GM19438 (cell line): ENCODE results near the gene FLYWCH2.
A peak's percentile ranks its signal among the peaks of the same experiment; 100 is the strongest.

Experiments used
- ATAC-seq: cut with Tn5 transposase; IDR thresholded peaks from one replicate; pipeline ENCODE4 v1.9.1; 2021; ENCODE audit warnings: low read depth; ENCODE audit not compliant: unreplicated experiment

Gene FLYWCH2

DNA sequence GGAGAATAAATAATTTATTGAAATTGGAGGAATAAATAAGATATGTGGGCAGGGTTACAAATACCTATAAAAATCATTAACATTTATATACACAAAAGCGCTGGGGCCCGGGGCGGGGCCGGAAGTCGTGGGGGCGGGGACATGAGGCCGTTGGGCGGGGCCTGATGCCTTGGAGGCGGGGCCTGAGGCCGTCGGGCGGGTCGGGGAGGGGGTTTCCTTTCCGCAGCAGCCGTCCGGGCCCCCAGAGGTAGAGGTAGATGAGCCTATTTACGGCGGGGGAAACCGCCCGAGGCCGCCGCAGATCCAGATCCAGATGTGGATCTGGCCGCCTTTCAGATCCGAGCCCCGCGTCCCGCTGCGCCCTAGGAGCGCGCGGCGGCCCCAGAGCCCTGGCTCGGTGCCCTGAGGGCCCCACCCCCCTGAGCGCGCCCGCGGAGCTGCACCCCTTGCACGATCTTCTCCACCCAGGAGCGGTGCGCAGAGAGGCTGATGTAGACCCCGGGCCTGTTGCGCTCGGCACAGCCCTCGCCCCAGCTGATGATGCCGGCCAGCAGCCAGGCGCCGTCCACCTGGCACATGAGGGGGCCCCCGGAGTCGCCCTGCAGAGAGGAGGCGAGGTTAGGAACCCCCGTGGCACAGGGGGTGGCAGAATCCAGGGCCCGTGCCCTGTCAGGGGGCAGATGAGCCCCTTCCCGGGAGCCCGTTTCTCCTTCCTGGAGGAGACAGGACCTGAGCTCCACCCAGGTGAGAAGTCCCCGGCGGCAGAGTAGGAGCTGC, 30.1 kb upstream of the FLYWCH2 start:
- no peak for ATAC-seq

GRCh38 chr16:2853531-2854073, 29.4 kb upstream of the FLYWCH2 start:
- ATAC-seq: no peak

DNA sequence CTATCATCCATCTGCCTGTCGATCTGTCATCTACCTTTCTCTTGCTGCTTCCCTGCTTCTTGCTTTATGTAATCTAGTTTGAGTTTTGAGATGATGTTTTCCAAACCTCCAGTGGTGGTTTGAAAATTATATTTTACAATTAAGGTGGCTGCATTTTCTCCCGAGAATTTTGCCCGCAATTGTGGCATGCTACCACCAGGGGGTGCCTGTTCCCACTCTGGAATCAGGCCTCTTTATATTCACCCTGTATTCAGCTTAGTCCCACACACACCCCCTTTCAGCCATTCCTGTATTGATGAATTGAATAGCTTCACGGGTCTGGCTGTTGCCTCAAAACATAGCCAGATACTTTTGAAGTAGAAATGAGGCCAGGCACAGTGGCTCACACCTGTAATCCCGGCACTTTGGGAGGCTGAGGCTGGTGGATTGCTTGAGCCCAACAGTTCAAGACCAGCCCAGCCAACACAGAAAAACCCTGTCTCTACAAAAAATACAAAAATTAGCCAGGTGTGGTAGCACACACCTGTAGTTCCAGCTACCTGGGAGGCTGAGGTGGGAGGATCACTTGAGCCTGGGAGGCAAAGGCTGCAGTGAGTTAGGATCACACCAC, 28.2 kb upstream of the FLYWCH2 start:
- ATAC-seq: no peak

GRCh38 chr16:2855536-2855935, 27.5 kb upstream of the FLYWCH2 start:
- no peak for ATAC-seq

DNA sequence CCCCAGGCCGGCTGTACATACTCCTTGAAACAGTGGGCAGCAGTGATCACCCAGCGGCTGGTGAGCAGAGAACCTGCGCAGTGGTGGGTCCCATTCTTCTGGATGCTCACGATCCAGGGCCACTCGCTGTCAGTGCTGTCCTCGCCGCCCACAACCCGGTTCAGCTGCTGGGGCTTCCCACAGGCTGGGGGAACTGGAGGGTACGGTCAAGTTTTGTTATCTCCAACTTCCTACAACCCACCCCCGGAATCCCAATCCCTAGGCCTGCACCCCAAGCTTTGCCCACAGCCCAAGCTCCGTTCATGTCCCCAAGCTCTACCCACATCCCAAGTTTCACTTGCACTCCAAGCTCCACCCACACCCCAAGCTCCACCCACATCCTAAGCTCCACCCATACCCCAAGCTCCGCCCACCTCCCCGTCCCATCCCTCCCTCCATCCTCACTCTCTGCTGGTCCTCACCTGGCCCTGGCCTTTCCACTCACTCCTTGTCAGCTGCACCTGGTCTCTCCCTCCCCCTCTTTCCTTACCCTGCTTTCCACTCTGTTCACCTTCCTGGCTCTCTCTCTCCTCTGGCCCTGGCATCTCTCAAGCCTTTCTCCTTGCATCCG, 26.8 kb upstream of the FLYWCH2 start:
- no peak for ATAC-seq

DNA sequence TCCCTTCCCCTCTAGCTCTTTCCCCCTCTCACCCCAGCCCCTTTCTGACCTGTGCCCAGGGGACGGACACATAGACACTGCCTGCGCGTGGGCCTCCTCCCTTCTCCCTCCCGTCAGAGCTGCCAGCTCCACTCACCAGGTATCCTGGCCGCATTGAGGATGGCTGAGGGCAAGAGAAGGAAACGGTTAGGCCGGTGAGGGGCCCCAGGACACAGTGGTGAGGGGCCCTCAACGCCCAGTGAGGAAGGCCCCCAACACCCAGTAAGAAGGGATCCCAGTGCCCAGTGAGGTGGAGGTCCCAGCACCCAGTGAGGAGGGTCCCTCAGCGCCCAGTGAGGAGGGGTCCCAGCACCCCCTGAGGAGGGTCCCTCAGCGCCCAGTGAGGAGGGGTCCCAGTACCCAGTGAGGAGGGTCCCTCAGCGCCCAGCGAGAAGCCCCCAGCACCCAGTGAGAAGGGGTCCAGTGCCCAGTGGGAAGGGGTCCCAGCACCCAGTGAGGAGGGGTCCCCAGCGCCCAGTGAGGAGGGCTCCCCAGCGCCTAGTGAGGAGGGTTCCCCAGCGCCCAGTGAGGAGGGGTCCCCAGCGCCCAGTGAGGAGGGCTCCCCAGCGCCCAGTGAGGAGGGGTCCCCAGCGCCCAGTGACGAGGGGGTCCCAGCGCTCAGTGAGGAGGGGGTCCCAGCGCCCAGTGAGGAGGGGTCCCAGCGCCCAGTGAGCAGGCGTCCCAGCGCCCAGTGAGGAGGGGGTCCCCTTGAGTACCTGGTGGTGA, 26.1 kb upstream of the FLYWCH2 start:
- ATAC-seq: no peak

GRCh38 chr16:2857451-2858244, 25.4 kb upstream of the FLYWCH2 start, which contains the start of gene PRSS22:
Gene PRSS22, minus strand, starts transcription at chr16:2858170. Its CDS starts 66 bp downstream, at chr16:2858104.
- ATAC-seq: no peak

DNA sequence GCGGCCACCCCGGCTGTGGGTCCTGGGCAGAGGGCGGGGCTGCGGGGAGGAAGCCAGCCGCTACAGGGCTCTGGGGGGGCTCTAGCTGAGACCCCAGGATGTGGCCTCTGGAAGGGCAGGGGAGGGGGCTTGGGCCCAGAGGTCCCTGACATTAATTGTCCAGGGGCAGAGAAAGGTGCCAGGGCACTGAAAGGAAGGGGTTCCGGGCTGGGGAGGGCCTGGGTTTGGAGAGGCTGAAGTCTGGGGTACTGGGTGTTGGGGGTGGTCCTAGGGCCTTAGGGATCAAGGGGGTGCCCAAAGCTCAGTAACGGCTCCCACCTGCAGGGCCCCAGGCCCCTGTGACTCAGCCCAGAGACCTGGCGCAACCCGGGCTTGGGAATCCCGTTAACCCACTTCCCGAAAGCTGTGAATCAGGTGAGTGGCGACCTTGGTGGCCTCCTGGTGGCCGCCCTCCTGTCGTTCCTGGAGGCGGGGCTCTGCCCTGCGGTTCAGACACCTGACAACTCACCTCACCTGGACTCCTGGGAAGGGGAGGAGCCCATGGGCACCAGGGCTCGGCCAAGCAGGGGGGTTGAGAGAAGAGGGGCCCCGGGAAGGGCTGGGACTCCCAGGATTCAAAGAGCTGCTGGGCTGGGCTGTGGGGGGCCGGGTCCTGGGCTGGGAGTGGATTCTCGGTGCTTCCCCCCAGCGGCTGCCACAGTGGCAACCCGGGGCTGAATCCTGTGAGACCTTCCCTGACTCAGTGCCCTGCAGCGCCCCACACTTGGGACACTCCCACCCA, 24.6 kb upstream of the FLYWCH2 start:
- ATAC-seq: no peak

GRCh38 chr16:2859686-2860265, 23.2 kb upstream of the FLYWCH2 start:
- no peak for ATAC-seq

DNA sequence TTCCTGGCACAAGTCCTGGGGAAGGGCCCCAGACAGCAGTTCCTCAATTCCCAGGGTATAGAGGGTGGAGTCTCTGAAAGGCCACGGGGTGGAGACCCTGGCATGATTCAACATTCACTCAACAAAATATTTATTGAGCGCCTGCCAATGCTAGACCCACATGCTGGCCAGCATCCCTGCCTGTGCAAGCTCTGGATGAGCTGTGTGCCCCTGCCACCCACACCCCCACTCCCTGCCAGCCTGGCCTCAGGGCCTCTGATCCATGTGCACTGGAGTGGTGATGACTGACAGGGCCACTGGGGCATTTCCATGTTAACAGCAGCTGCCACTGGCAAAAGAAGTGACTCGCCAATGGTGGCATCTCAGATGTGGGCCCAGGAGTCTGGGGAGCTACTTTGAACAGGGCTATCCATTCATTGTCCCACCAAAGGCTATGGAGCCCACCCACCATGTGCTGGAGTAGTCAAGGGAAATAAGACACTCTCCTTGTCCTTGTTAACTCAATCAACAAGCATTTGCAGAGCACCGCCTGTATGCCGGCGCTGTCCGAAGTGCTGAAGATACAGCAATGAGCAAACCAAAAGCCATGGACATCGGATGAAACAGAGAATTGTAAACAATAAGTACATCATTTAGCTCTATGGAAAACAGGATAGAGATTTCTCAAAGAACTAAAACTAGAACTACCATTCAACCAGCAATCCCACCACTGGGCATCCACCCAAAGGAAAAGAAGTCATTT, 22.0 kb upstream of the FLYWCH2 start:
- ATAC-seq: no peak

DNA sequence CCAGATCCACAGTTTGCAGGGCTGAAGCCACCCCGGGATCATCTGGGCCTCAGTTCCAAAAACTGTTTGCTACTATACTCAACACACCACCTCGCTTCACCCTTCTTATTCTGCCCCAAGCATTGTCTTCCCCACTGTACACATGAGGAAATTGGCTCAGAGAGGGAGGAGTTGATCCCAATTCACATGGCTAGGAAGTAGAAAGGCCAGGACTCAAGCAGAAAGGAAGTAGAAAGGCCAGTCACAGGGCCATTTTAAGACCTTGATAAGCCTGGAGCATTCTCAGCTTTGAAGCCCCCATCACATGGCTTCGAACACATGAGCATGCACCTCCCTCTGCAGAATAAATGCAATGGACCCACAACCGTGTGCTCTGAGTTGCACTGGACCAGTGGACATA, 17.4 kb upstream of the FLYWCH2 start:
- no peak for ATAC-seq

- ATAC-seq: no peak
Measured at GRCh38 chr16:2866431-2866830, 16.6 kb upstream of the FLYWCH2 start.

GRCh38 chr16:2867661-2867986, 15.4 kb upstream of the FLYWCH2 start:
- ATAC-seq: no peak

DNA sequence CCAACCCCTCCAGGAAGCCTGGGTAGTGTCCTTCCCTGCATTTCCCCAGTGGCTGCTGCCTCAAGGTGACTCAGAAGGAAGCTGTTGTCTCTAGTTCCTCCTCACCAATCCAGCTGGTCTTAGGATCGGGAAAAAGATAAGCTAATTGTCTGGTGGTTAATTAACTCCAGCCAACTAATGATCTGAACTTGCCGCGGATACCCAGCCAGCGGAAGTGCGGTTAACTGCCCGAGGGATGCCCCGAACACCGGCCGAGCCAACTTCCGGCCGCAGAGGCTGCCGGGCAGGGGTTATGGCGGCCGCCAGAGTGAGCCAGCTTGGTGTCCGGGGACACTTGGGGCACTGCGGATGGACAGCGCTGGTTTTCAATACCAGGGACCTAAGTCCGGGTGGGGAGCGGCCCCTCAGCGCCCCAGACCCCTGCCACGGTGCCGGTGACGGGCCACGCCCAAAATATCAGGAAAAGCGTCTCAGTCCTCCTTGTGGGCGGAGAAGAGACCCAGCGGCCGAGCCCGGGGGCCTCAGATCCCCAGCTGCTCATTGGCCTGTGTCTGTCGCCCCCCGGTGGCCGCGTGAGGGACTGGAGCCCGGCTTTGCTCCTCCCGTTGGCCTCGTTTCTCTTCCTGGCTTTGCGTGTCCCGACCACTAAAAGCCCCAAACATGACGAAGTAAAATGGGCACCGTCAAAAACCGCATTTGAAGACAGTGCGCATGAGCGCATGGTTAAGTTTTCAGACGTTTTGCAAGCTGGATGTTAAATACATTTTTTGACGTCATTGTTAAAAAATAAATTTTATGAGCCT, 14.8 kb upstream of the FLYWCH2 start:
- ATAC-seq: peak; percentile 79

DNA sequence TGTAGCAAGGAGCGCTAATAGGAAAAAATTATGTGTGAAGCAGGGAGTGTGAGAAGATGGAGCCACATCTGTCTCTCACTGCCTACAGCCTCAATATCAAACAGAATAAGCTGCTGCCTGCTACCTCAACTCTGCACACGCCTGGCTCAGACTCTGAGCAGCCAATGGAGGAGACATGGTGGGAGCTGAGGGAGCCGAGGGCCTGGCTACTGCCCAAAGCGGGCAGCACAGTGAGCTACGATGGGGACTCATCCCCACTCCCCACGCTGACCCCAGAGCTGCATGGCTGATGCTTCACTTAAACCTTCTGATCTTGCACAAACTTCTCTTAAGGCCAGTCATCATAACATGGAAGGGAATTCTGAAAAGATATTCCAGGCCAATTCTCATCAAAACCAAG, 11.1 kb upstream of the FLYWCH2 start:
- no peak for ATAC-seq

GRCh38 chr16:2874032-2874911, 8.7 kb upstream of the FLYWCH2 start:
- ATAC-seq: no peak
